Small intestine (tissue), 7 donors: Measurements from ENCODE around the gene PPFIA2. TPM values are rescaled to one million over a fixed set of nuclear protein-coding genes. Genes with fewer than 3 reads are reported as not detected.

Experiments
- DNase-seq, 2 donors: peaks; one replicate each; pipeline versions ENCODE4 v3.0.0 to v3.0.0-alpha.2; 2013
- FAIRE-seq: peaks from 2 replicates; lab custom pipeline; 2012; peaks lifted over from hg19 to GRCh38; lab: Jason Lieb, UNC
- H3K27ac ChIP-seq, 3 donors: one replicate each; pipeline ENCODE4 v1.5.1; 2013; ENCODE audit warnings: low read length in 2 of 3, mild to moderate bottlenecking in 2 of 3, control low read depth in 1 of 3, inconsistent platforms in 1 of 3, low read depth in 1 of 3, moderate library complexity in 1 of 3
- H3K27me3 ChIP-seq, 3 donors: one replicate each; pipeline ENCODE4 v1.6.1; 2013; ENCODE audit warnings: low read length in 3 of 3, inconsistent platforms in 1 of 3; ENCODE audit not compliant: control insufficient read depth in 3 of 3, insufficient read depth in 3 of 3
- H3K36me3 ChIP-seq, 3 donors: one replicate each; pipeline ENCODE4 v1.6.1; 2013; ENCODE audit warnings: low read length in 3 of 3, inconsistent platforms in 1 of 3, low read depth in 1 of 3, mild to moderate bottlenecking in 1 of 3, moderate library complexity in 1 of 3; ENCODE audit not compliant: control insufficient read depth in 3 of 3, insufficient read depth in 2 of 3
- H3K4me1 ChIP-seq, 3 donors: one replicate each; pipeline ENCODE4 v1.6.1; 2013; ENCODE audit warnings: low read length in 2 of 3, inconsistent platforms in 1 of 3, low read depth in 1 of 3, mild to moderate bottlenecking in 1 of 3, moderate library complexity in 1 of 3; ENCODE audit not compliant: control insufficient read depth in 3 of 3, insufficient read depth in 2 of 3
- H3K4me3 ChIP-seq, 3 donors: one replicate each; pipeline ENCODE4 v1.5.1; 2013; ENCODE audit warnings: low read length in 3 of 3, control low read depth in 1 of 3, inconsistent platforms in 1 of 3, low read depth in 1 of 3, mild to moderate bottlenecking in 1 of 3, moderate library complexity in 1 of 3
- H3K9me3 ChIP-seq, 2 donors: one replicate each; pipeline ENCODE4 v1.6.1; 2013; ENCODE audit warnings: low read depth in 1 of 2, low read length in 1 of 2; ENCODE audit not compliant: control insufficient read depth in 2 of 2, insufficient read depth in 1 of 2
- WGBS, 3 donors: extraction: QIAGEN DNeasy Blood & Tissue Kit; methylation state at CpG; one replicate each; pipeline ENCODE4 v1.1.7; 2013; 5-methylcytosine and 5-hydroxymethylcytosine counted together
- polyA plus RNA-seq, 4 donors: library from polyadenylated mRNA; stranded (reverse) in 3 of 4; unstranded in 1 of 4; fragments of 200-250 nt in 3 of 4; fragments of 120-200 nt in 1 of 4; gene quantifications; one replicate each; pipeline versions ENCODE4 v1.2.1 to v1.2.3, GENCODE V29; 2013
- donor health status: healthy with polysubstance abuse.
- donor health status: control.
- donor health status: control.
- donor health status: Bipolar disorder and iron deficiency.
- donor health status: healthy.

PPFIA2 gene
- polyA plus RNA-seq, 4 donors, result 0.55 to 2.6 TPM; not detected in 2

GRCh38 chr12:81570234-81570633 is 188.9 kb downstream of the PPFIA2 start:
- no peak for FAIRE-seq
- 72 to 90% (median 80%) methylated on average over 2 of the region's 2 CpGs for WGBS, 3 donors
- no peak for DNase-seq
- Histone ChIP-seq H3K36me3 (no peaks in the 10 kb centered on the region), H3K9me3 (no peaks in the 10 kb centered on the region), H3K4me1 (no peaks in the 10 kb centered on the region), H3K4me3 (no peak overlapping the region), H3K27ac (no peak overlapping the region), H3K27me3 (no peaks in the 10 kb centered on the region)

DNA sequence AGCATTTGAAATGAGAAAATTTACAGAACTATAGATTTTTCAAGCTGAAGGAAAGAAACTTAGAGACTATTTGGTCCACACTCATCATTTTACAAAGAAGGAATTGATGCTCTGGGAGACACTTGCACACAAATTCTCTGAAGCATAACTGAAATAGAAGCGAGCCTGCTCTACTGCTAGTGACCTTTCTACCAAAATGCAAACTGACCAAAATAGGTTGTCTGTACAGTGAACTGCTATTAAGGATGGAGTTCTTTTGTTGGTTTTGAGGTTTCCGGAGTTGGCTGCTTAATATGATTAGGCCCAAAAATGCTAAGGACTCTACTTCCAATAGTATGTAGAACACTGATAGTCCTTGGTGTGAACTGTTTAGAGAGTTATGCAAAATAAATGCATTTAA is 194.9 kb downstream of the PPFIA2 start:
- Histone ChIP-seq H3K9me3 (no peaks in the 10 kb centered on the region), H3K36me3 (no peaks in the 10 kb centered on the region), H3K27me3 (no peaks in the 10 kb centered on the region), H3K4me1 (no peaks in the 10 kb centered on the region), H3K4me3 (no peak overlapping the region), H3K27ac (no peak overlapping the region)
- FAIRE-seq (no peak), DNase-seq (no peak)
- WGBS, 3 donors, result 77 to 87% (median 85%) methylated on average over 2 of the region's 2 CpGs

DNA sequence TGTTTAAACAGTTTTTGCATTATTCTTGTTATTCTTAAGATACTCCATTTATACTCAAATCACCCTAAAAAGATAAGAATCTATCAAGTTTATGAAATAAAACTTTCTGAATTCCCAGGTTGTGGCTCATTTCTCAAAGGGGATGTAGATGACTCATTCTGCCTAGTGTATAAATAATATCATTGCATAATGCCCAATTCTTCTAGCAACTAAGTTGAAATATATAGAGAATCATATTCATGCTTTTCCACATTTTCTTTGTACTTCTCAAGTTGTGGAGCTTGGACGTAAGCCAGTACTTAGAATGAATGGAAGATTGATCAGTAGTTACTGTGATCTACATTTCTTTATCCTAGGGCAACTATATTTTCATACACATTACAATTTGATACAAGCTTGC is 201.1 kb downstream of the PPFIA2 start:
- Histone ChIP-seq H3K27me3 (no peaks in the 10 kb centered on the region), H3K4me3 (no peak overlapping the region), H3K4me1 (no peaks in the 10 kb centered on the region), H3K9me3 (no peaks in the 10 kb centered on the region), H3K27ac (no peak overlapping the region), H3K36me3 (no peaks in the 10 kb centered on the region)
- WGBS, 3 donors, result 74 to 84% (median 82%) methylated on average over 1 of the region's 1 CpG
- DNase-seq (no peak), FAIRE-seq (no peak)

DNA sequence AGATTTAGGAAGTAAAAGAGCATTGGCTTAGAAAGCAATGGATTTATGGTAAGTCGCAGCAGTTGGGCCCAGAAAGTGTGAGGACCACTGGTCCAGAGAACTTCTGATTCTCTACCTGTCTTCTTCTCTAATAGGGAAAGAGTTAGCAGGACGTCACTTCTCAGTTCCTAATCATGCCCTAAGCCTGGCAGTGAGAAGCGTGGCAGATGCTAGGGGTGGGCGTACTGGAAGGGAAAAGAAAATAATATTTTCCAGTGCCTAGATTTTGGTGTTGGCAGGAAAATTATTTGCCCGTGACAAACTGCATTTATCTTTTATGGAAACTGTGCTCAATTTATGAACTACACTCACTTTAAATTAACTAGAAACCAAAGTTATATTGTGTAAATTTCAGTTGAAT is 212.3 kb downstream of the PPFIA2 start:
- Histone ChIP-seq H3K9me3 (no peaks in the 10 kb centered on the region), H3K4me1 (no peaks in the 10 kb centered on the region), H3K27me3 (no peaks in the 10 kb centered on the region), H3K27ac (no peak overlapping the region), H3K4me3 (no peak overlapping the region), H3K36me3 (no peaks in the 10 kb centered on the region)
- FAIRE-seq (no peak), DNase-seq (no peak)
- WGBS, 3 donors, result 75 to 91% (median 77%) methylated on average over 5 of the region's 5 CpGs

GRCh38 chr12:81543621-81544139 is 215.5 kb downstream of the PPFIA2 start:
- Histone ChIP-seq H3K36me3 (no peaks in the 10 kb centered on the region), H3K27ac (no peak overlapping the region), H3K9me3 (no peaks in the 10 kb centered on the region), H3K4me3 (no peak overlapping the region), H3K4me1 (no peaks in the 10 kb centered on the region), H3K27me3 (no peaks in the 10 kb centered on the region)
- no peak for FAIRE-seq
- DNase-seq, result no peak
- 54 to 69% (median 60%) methylated on average over 4 of the region's 4 CpGs for WGBS, 3 donors

DNA sequence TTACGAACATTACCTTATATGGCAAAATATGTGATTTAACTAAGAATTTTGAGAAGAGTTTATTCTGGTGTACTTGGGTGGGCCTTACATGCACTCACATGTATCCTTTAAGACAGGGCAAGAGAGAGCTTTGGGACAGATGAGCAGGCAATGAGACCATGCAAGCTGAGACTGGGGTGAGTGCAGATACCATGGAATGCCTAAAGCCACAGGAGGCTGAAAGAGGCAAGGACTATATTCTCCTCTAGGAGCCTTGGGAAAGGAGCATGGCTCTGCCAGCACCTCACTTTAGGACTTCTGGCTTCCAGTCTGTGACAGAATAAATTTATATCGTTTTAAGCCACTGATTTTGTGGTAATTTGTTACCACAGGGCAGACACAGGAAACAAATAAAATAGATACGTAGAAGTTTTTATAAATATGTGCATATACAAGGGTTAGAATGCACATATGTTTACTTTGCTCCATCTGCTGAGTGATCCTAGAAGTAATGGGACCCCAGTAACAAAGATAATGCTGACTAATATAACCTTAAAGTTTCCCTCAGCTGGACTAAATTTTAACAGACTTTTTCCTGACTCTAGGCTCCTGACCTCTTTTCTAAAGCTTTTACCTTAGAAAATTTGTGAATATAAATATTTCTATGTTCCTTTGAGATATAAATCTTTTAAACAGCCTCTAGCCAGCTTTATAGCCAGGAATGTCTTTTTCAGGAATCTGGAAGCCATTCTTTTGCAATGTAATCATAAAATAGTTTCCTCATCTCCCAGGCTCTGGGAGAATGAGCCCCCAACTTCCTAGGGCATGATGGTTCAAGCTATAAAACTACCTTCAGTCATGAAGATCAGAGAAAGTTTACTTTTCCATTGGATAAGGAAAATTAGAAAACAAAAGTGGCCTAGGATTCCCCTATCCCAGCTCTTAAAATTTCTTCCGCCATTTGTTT is 216.8 kb downstream of the PPFIA2 start:
- FAIRE-seq, result no peak
- no peaks in the 10 kb centered on the region for H3K9me3 ChIP-seq
- no peaks in the 10 kb centered on the region for H3K4me1 ChIP-seq
- H3K27me3 ChIP-seq, result no peaks in the 10 kb centered on the region
- no peak overlapping the region for H3K27ac ChIP-seq
- no peak overlapping the region for H3K4me3 ChIP-seq
- DNase-seq, result no peak
- 65 to 77% (median 66%) methylated on average over 4 of the region's 4 CpGs for WGBS, 3 donors
- H3K36me3 ChIP-seq, result no peaks in the 10 kb centered on the region

GRCh38 chr12:81541121-81541520 is 218.0 kb downstream of the PPFIA2 start:
- Histone ChIP-seq H3K9me3 (no peaks in the 10 kb centered on the region), H3K27ac (no peak overlapping the region), H3K27me3 (no peaks in the 10 kb centered on the region), H3K4me1 (no peaks in the 10 kb centered on the region), H3K36me3 (no peaks in the 10 kb centered on the region), H3K4me3 (no peak overlapping the region)
- no peak for FAIRE-seq
- no peak for DNase-seq

GRCh38 chr12:81539279-81539678 is 219.9 kb downstream of the PPFIA2 start:
- WGBS, 3 donors, result 46 to 63% (median 47%) methylated on average over 3 of the region's 3 CpGs
- no peak overlapping the region for H3K4me3 ChIP-seq
- no peak for DNase-seq
- no peaks in the 10 kb centered on the region for H3K9me3 ChIP-seq
- H3K27ac ChIP-seq, result no peak overlapping the region
- no peaks in the 10 kb centered on the region for H3K36me3 ChIP-seq
- no peaks in the 10 kb centered on the region for H3K4me1 ChIP-seq
- no peak for FAIRE-seq
- no peaks in the 10 kb centered on the region for H3K27me3 ChIP-seq
